HG03025 (cell line): ENCODE measurements around the gene ZNF768.
"Not testable (repeated sequence)": the region's sequence is repeated elsewhere in the genome, so short reads cannot be mapped to it uniquely, and the experiment has no call there.

Experiments
- ATAC-seq: cut with Tn5 transposase; IDR thresholded peaks from one replicate; pipeline ENCODE4 v1.9.1; 2021; ENCODE audit warnings: mild to moderate bottlenecking, moderate library complexity; ENCODE audit not compliant: unreplicated experiment, low FRiP score

The ZNF768 gene

GRCh38 chr16:30534368-30535105 lies 8.2 kb upstream of the ZNF768 start, which contains the start of gene ZNF747:
Gene ZNF747, minus strand, starts transcription at chr16:30534858. Its CDS starts 179 bp downstream, at chr16:30534679.
- peak; percentile 53 for ATAC-seq

GRCh38 chr16:30533748-30534367 lies 7.5 kb upstream of the ZNF768 start:
- peak; percentile 9 for ATAC-seq

GRCh38 chr16:30533146-30533522 lies 6.8 kb upstream of the ZNF768 start:
- no peak for ATAC-seq

GRCh38 chr16:30532285-30533145 lies 6.1 kb upstream of the ZNF768 start:
- no peak for ATAC-seq

- ATAC-seq, result no peak
Measured at GRCh38 chr16:30530163-30531037, 4.0 kb upstream of the ZNF768 start.

- no peak for ATAC-seq
Measured at GRCh38 chr16:30528799-30529457, 2.6 kb upstream of the ZNF768 start.

GRCh38 chr16:30527635-30528178 lies 1.3 kb upstream of the ZNF768 start:
- no peak for ATAC-seq

- ATAC-seq, result peak; percentile 71
Measured at GRCh38 chr16:30526823-30527634, 663 bp upstream of the ZNF768 start.

GRCh38 chr16:30525844-30526136 lies 576 bp downstream of the ZNF768 start:
- ATAC-seq, result no peak

- no peak for ATAC-seq
Measured at GRCh38 chr16:30524575-30525568, 1.5 kb downstream of the ZNF768 start.

- no peak for ATAC-seq
Measured at GRCh38 chr16:30523768-30524574, 2.4 kb downstream of the ZNF768 start.

GRCh38 chr16:30522702-30523463 lies 3.5 kb downstream of the ZNF768 start:
- not testable (repeated sequence) for ATAC-seq

GRCh38 chr16:30521873-30522641 lies 4.3 kb downstream of the ZNF768 start:
- ATAC-seq, result no peak

GRCh38 chr16:30521476-30521872 lies 4.9 kb downstream of the ZNF768 start:
- ATAC-seq, result no peak
